Measurements from ENCODE around the gene SMIM33.

SMIM33 gene

DNA sequence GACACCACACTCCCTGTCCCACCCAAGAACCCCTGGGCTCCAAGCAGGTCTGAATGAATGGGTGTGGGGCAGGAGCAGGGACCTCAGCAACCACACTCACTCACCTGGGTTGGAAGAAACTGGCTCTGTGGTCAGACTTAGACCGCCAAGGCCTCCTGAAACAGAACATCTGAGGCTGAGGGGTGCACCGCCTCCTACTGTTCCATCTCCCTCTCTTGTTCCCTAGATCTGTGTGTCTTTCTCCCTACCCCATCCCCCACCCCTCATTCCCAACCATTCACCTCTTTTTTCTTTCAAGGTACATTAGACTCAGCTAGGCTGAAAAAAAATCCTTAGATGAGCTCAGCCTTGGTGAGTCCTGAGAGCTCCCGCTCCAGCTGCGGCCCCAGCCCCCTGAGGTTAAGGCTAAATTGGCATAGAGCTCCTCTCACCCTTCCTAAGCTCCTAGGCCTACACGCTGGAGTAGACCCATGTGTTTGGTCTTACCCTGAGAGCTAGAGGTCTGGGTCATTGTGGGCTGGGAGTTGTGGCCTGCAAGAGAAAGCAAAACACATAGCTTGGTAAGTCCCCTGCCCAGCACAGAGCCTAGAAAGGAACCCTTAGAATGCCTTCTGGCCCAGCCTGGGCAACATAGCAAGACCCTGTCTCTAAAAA lies 13.0 kb upstream of the SMIM33 start:
- TF ChIP-seq, protein P1, sequence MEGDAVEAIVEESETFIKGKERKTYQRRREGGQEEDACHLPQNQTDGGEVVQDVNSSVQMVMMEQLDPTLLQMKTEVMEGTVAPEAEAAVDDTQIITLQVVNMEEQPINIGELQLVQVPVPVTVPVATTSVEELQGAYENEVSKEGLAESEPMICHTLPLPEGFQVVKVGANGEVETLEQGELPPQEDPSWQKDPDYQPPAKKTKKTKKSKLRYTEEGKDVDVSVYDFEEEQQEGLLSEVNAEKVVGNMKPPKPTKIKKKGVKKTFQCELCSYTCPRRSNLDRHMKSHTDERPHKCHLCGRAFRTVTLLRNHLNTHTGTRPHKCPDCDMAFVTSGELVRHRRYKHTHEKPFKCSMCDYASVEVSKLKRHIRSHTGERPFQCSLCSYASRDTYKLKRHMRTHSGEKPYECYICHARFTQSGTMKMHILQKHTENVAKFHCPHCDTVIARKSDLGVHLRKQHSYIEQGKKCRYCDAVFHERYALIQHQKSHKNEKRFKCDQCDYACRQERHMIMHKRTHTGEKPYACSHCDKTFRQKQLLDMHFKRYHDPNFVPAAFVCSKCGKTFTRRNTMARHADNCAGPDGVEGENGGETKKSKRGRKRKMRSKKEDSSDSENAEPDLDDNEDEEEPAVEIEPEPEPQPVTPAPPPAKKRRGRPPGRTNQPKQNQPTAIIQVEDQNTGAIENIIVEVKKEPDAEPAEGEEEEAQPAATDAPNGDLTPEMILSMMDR (IDR thresholded peaks at IDR 0.05; ENCODE audit: low read depth, low read length, missing control alignments) = no peak
- no peak overlapping the region for H3K4me3 ChIP-seq (ENCODE audit: low read depth, low read length)
- peak; percentile 39 for DNase-seq (ENCODE audit: low read depth)

DNA sequence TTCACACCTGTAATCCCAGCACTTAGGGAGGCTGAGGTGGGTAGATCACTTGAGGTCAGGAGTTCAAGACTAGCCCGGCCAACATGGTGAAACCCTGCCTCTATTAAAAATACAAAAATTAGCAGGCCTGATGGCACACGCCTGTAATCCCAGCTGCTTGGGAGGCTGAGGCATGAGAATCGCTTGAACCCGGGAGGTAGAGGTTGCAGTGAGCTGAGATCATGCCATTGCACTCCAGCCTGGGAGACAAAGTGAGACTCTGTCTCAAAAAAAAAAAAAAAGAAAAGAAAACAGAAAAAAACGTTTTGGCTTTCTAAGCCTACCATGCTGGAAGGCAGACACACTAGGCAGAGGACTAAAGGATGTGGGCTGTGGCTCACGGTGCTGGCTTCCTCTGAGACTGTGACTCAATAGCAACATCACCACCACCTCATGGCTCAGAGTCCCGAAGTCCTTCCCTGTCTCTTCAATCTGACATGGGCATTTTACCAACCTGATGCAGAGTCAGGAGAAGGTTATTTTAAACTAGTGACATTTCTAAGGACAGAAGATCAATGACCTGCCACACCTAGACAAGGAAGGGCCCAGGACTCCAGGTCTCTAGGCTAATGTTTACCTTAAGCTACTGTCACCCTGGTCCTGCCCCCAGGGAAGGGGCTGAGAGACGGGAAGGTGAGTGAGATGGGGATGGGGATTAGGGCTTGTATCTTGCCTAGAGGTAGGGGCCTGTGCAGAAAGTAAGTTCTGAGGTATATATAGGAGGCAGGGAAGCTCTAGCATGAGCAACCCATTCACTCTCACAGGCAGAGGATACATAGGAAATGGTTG lies 12.0 kb upstream of the SMIM33 start:
- no peak overlapping the region for H3K4me3 ChIP-seq (ENCODE audit: low read depth, low read length)
- TF ChIP-seq, protein P1 (IDR thresholded peaks at IDR 0.05; ENCODE audit: low read depth, low read length, missing control alignments) = no peak
- peak; percentile 73 for DNase-seq (ENCODE audit: low read depth)

DNA sequence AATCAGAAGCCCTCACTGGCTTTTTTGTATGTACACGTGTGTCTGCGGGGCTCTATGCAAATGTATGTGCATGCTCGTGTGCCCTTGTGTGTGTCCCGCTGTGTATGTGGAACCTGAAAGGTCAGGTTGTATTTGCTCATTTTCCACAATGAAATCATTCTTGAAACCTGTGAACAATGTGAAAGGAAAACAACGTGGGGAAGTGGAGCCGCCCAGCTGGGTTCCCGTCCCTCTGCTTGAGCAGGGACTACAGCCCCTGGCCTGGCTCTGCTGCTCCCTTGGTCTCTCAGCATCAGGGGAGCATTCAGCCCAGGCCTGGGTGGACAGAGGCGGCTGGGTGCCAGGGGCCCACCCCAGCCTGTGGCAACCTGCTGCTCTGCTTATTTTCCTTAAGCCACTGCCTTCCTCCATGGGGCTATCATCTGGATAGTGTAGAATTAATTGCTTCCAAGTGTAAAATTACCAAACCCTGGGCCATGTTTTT lies 11.3 kb upstream of the SMIM33 start:
- peak; percentile 50 for DNase-seq (ENCODE audit: low read depth)
- H3K4me3 ChIP-seq (ENCODE audit: low read depth, low read length) = no peak overlapping the region
- TF ChIP-seq, protein P1 (IDR thresholded peaks at IDR 0.05; ENCODE audit: low read depth, low read length, missing control alignments) = no peak

DNA sequence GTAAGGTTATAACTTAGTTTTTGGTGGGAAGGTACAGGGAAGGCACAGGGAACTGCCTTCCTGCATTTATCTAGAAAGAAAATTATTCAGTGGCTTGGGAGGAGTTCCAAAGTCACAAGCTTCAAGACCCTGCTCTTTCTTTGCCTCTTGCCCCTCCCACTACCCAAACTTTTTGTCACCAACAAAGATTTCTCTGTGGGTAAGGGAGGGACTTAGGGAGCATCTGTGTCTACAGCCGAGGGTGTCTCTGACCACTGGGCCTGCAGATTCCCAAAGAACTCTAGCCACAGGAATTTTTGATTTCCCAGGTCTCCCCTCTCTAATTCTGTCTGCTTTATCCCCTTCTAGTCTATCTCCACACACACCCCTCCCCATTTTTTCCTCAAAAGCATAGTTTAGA lies 10.3 kb upstream of the SMIM33 start:
- no peak overlapping the region for H3K4me3 ChIP-seq (ENCODE audit: low read depth, low read length)
- no peak for DNase-seq (ENCODE audit: low read depth)
- TF ChIP-seq, protein P1 (IDR thresholded peaks at IDR 0.05; ENCODE audit: low read depth, low read length, missing control alignments) = no peak

DNA sequence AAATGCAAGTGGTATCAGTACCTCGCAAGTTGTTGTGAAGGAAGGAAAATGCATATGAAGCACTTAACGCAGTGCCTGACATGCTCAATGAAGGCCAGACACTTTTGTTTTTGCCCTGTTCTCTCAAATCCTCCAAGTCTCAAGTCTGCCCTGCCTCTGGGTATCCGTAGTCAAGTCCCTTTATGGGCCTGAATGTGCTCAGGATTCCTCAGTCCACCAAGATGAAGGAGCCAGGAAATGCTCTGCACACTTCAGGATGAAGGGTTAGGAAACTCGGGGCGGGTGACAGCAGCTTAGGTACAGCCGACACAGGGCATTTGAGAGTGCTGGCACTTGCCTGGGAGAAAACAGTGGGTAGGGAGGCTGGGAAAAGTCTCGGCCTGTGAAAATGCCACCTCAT lies 9.6 kb upstream of the SMIM33 start:
- no peak overlapping the region for H3K4me3 ChIP-seq (ENCODE audit: low read depth, low read length)
- no peak for DNase-seq (ENCODE audit: low read depth)
- TF ChIP-seq, protein P1 (IDR thresholded peaks at IDR 0.05; ENCODE audit: low read depth, low read length, missing control alignments) = no peak

DNA sequence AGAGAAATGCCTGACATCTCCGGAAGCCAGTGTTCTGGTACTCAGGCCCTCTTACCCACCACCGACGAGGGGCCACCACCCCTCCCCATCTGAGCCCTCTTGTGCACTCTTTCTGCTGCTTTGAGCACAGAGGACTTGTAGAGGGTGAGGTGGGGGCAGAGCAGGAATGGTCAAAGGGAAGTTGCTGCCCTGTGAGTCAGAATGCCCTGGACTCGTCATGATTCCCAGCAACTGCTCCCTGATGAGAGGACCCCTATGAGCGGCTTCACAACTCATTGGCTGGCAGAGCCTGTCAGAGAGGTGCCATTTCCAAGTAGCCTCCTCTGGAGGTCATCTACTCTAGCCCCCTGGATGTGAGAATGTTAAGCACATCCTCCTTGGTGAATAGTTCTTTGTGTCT lies 9.1 kb upstream of the SMIM33 start:
- TF ChIP-seq, protein P1 (IDR thresholded peaks at IDR 0.05; ENCODE audit: low read depth, low read length, missing control alignments) = no peak
- no peak for DNase-seq (ENCODE audit: low read depth)
- H3K4me3 ChIP-seq (ENCODE audit: low read depth, low read length) = no peak overlapping the region

Measured in GM12864 (cell line).